ENCODE data around the gene HAAO.

The HAAO gene

DNA sequence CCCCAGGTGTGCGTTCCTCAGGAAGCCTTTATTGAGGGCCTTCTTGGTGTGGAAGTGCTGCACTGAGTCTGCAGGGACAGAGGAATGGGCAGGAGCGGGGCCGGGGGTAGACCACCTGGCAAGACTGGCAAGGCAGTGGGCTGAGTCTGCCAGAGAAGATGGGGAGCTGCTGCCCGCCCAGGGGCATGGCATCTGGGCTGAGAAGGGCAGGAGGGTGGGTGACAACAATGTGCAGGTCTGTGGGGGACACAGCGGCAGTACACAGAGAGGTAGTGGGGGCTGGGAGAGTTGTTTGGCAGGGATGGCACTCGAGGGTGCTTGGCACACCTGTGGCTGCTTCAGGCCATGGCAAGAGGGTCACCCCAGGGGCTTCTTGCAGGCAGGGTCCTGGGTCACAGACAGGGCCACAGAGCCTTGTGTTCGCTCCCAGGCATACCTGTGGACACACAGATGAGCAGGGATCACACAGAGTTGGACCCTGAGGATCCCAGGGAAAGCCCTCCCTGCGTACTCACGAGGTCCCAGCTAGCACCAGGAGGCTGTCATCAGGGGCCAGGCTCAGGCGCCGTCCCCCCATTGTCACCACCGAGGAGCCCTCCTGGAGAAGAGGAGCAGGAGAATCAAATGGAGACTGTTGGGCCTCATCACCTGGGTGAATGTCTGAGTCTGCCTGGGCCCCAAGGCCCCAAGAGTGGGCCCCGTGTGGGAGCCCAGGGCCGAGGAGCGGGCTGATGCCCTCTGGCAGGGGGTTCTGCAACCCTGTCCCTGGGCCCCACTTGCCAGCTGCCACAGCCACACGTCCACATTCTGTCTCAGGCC, 25.1 kb downstream of the HAAO start:
- no peak for DNase-seq

DNA sequence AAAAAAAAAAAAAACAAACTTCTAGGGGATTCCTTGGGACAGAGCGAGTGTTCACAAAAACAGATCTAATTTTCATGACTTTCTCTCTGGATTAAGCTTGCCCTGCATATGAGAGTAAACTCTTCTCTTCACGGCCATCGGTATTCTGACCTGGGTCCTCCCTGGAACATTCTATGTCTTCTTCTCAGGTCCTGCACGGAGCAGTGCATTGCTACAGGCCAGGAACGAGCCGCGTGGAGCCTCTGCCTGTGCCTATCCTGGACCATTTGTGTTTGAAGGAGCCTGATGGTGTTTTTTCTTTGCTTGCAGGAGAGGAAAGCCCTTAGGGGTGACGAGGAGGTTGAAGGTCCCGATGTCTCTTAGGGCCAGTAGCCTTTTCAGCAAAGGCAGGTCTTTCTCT, 26.7 kb downstream of the HAAO start:
- DNase-seq, result no peak

GRCh38 chr2:42764901-42765300, 27.5 kb downstream of the HAAO start:
- no peak for DNase-seq

GRCh38 chr2:42764096-42764495, 28.3 kb downstream of the HAAO start, which contains the start of gene OXER1:
Gene OXER1 (minus strand): TSS chr2:42764135. CDS start chr2:42764062, 73 bp downstream.
- no peak for DNase-seq

GRCh38 chr2:42762823-42763804, 29.3 kb downstream of the HAAO start:
- DNase-seq, result no peak

DNA sequence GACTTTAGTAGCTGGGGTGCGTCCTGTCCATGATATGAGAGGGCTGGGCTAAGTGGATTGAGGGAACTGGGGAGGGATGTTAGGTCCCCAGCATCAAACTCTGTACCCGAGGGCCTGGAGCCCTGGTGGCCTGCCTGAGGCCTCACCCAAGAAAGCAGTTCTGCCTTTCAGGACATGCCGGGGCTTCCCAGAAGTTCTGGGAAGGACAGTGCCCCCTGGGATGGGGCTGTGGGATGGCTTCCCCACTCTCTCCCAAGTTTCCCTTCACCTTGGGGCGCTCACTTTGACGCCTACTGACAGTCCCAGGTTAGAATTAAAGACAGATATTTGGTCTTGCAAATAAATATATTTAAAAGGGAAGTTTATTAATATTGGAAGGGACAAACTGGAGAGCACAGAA, 30.2 kb downstream of the HAAO start:
- DNase-seq, result no peak

DNA sequence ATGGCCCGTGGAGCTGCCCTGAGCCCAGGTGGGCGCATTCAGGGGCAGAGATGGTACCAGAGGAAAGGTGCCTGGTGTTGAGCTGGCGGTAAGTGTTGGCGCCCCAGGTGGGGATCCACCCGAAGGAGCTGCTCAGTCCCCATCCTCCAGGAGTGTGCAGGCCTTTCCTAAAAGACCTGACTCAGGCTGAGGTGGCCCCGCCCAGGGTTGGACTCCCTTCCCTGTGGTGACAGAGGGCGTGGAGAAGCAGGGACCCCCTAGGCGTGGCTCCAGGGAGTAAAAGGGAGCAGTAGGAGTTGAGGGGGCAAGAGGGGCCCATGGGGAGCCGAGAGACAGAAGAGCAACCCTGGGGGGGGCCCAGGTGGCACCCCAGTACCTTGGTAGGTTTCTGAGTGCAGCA, 30.8 kb downstream of the HAAO start:
- DNase-seq, result no peak

- no peak for DNase-seq
These were observed 33.6 kb downstream of the HAAO start for GRCh38 chr2:42758751-42759150.

DNA sequence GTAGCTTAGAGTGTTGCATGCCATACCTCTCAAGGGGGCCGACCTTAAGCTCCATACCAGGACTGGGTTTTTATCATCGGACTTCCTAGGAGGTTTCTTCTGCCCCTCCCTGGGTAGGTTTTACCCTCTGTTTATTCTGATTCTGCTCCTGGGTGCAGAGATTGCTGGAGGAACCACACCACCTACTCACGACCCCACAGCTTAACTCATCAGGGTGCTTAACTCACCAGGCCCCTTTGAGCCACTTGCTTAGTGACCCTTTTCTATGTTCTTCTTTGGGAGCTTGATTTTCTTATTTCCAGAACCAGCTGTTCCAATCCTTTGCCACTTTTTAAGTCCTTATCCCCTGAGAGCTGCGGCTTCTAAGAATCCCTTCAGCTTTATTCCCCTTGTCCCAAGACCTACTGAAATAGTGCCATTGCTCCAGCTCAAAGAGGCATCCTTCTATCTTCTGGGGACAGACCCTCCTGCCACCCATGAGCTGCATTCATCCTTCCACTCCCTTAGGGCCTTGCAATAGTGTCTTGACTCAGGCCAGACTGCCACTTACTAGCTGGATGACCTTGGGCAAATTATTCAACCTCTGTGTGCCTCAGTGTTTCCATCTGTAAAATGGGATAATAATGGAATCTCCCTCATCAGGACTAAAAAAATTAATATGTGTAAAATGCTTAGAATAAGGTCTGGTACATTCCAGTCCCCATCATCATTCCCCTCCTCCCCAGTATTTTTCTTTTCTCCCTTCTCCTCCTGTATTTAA, 34.2 kb downstream of the HAAO start:
- DNase-seq, result no peak

DNA sequence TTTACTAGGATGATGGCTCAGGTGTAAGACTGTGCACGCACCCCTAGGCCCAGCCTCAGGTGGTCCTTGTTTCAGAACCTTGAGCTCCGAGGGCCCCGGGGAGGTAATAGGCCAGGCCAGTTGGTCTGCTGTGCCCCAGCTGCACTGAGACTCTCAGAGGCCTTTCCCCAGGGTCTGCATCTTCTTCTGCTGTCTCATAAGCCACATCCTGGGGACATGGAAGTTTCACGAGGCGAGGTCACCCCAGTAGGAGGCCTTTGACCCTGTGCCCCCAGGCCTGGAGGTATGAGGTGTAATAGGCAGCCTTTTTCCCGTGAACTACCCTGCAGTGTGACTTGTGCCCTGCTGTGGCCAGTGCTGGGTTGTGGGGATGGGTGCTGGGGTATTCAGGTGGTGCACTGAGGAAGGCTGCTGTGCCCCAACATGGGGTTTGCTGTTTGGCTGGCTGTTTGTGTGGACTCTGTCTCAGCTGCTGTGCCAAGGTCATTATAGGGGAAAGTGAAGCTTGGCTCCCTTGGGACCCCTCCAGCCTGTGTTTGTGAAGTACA, 35.3 kb downstream of the HAAO start:
- no peak for DNase-seq

- no peak for DNase-seq
These were observed 36.1 kb downstream of the HAAO start for GRCh38 chr2:42756150-42756775.

DNA sequence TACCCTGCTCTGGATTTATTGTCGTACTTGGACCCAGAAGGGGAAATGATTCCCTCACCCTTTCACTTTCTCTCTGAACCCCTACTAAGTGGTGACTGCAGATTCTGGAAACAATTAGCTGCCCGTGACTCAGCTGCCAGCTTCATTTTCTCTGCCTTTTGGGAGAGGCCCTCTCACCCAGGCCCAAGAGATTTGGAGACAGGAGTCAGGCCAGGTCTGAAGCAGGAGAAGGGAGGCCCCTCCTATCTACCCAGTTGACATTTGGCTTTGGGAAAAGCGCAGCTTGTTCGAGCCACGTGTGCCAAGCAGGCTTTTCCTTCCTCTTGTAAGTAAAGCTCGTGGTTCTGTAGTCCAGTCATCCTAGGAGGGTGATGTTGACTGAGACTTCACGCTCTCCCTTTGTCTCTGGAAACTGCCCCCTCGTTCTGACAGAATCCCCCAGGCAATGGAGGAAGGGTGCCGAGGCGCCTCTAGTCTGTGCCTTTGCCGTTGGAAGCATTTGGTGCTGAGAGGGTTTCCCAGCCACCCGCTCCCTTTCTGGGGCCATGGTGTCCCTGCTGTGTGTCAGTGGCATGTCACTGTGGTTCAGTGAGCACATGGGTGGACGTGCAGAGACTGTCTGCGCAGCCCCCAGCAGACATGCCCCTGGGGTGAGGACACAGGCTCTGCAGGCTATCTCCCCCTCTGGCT, 37.0 kb downstream of the HAAO start:
- DNase-seq, result no peak

DNA sequence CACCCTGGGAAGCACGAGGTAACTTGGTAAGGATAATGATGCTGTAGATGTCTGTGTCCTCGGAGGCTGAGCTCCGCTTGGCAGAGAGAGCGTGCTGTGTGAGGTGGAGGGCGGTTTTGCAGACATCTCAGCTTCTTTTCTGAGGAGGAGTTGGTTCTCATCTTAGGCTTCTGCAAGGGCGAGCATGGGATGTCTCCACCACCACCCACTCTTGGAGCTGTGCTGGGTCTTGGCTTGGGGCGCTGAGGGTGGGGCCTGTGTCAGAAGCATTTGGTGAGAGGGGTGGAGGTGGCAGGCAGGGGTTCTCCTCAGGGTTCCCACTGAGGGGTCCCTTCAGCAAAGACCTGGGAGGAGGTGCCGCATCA, 37.6 kb downstream of the HAAO start:
- no peak for DNase-seq

- no peak for DNase-seq
These were observed 38.2 kb downstream of the HAAO start for GRCh38 chr2:42754021-42754775.

GRCh38 chr2:42752816-42753813, 39.3 kb downstream of the HAAO start:
- no peak for DNase-seq

DNA sequence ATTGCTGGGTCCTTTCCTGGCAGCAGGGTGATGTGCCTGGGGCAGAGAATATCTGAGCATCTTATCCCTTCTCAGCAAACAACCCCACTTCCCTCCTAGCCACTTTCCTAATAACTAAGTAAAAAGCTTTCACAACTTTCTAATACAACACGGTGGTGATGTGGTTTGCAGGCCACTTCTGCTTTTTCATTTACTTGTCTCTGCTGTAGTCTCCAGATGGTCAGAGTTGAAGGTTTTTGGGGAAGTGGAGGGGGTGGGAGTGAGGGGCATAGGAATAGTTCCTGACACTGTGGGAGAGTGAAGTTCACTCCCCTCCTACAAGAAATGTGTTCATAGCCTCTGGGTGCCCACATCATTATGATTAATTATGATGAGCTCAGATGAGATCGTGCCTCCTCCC, 40.1 kb downstream of the HAAO start:
- no peak for DNase-seq

- no peak for DNase-seq
These were observed 43.5 kb downstream of the HAAO start for GRCh38 chr2:42748840-42749239.

GRCh38 chr2:42747422-42747821, 45.0 kb downstream of the HAAO start:
- DNase-seq, result no peak

- no peak for DNase-seq
These were observed 47.8 kb downstream of the HAAO start for GRCh38 chr2:42744545-42745082.
